Bronchial epithelial cell (primary cell): Measurements from ENCODE around the gene SH3TC2. TPM values are rescaled to one million over a fixed set of nuclear protein-coding genes. Genes with fewer than 3 reads are reported as not detected.

Source experiments
- DNase-seq: peaks from one replicate; pipeline ENCODE4 v3.0.0-alpha.2; 2010; ENCODE audit warnings: low read depth
- FAIRE-seq: peaks from 2 replicates; lab custom pipeline; 2011; peaks lifted over from hg19 to GRCh38; lab: Jason Lieb, UNC
- H3K27me3 ChIP-seq: 2 replicates; pipeline ENCODE4 v1.5.1; 2011; ENCODE audit warnings: low read length; ENCODE audit not compliant: control insufficient read depth, insufficient read depth
- H3K36me3 ChIP-seq: 2 replicates; pipeline ENCODE4 v1.5.1; 2011; ENCODE audit warnings: low read length; ENCODE audit not compliant: control insufficient read depth, insufficient read depth
- H3K4me3 ChIP-seq: 2 replicates; pipeline ENCODE4 v1.5.1; 2011; ENCODE audit warnings: mild to moderate bottlenecking, low read depth, low read length, control low read depth
- total RNA-seq: library from RNA; depleted of rRNA; stranded (reverse); fragments of >200 nt; gene quantifications from 2 replicates; pipeline ENCODE4 v1.2.1, GENCODE V29; 2014
- TF ChIP-seq, protein P1 (sequence below): IDR thresholded peaks from 2 replicates; pipeline ENCODE4 v1.5.1; 2011; ENCODE audit warnings: mild to moderate bottlenecking, moderate library complexity, low read length, control low read depth, inconsistent platforms; ENCODE audit not compliant: insufficient read depth, severe bottlenecking

SH3TC2 gene
- total RNA-seq, 1 donor from 2014 or later: 4.7 TPM

DNA sequence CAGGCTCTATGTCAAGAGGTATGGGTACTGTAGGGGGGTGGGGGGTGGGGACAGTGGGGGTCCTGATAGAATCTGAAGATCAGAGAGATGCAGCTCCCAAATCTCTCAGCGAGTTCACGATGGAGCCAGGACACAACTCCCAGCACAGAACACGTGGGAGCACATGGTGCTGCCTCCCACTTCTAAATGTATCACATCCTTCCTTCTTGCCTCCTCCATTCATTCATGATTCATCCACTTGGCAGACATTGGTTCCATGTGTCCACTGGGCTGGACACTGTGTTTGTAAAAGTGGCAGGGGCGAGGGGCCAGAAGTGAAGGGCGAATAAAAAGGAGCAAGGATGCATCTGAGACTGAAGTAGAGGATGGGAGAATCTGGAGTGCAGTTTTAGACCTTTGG lies 33.9 kb downstream of the SH3TC2 start:
- FAIRE-seq (no peak), DNase-seq (no peak)
- Histone ChIP-seq H3K27me3 (no peaks in the 10 kb centered on the region), H3K4me3 (no peak overlapping the region), H3K36me3 (no peaks in the 10 kb centered on the region)
- TF ChIP-seq, protein P1, sequence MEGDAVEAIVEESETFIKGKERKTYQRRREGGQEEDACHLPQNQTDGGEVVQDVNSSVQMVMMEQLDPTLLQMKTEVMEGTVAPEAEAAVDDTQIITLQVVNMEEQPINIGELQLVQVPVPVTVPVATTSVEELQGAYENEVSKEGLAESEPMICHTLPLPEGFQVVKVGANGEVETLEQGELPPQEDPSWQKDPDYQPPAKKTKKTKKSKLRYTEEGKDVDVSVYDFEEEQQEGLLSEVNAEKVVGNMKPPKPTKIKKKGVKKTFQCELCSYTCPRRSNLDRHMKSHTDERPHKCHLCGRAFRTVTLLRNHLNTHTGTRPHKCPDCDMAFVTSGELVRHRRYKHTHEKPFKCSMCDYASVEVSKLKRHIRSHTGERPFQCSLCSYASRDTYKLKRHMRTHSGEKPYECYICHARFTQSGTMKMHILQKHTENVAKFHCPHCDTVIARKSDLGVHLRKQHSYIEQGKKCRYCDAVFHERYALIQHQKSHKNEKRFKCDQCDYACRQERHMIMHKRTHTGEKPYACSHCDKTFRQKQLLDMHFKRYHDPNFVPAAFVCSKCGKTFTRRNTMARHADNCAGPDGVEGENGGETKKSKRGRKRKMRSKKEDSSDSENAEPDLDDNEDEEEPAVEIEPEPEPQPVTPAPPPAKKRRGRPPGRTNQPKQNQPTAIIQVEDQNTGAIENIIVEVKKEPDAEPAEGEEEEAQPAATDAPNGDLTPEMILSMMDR: no peak

DNA sequence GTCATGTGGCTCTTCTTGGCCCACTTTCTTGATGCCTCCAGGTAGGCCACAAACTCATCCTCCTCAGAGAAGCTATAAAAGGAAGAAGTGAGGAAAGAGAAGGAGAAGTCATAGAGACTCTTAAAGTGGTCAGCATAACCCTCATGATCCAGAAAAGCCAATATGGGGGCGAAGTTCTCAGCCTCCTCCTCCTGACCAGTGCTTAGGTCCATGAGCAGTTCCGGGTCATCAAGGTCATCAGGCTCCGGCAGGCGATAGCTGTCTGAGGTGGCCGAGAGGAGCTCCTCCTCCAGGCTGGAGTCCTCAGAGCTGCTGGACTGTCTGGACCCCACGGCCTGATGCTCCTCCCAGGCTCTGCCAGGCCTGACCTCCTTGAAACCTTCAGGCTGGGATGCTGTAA lies 34.7 kb downstream of the SH3TC2 start:
- H3K4me3 ChIP-seq: no peak overlapping the region
- TF ChIP-seq, protein P1: no peak
- DNase-seq: no peak
- FAIRE-seq: no peak
- no peaks in the 10 kb centered on the region for H3K36me3 ChIP-seq
- H3K27me3 ChIP-seq: no peaks in the 10 kb centered on the region

DNA sequence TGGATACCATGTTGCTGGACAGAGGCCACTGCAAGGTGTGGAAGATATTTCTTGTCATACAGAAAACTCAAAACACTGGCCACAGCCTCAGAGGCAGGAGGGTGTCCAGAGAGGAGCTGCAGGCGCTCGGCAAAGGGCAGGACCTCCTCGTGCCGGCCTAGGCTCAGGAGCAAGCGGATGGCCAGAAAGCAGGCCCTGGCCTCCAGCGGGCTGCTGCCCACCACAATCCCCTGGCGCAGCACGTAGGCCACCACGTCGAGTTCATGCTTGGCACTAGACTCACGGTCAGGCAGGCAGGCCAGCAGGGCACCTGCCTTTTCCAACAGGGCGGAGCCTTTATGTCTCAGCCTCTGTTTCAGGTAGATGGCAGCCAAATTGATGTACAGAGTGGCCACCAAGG lies 35.2 kb downstream of the SH3TC2 start:
- Histone ChIP-seq H3K36me3 (no peaks in the 10 kb centered on the region), H3K4me3 (no peak overlapping the region), H3K27me3 (no peaks in the 10 kb centered on the region)
- FAIRE-seq: no peak
- TF ChIP-seq, protein P1: no peak
- DNase-seq: no peak

DNA sequence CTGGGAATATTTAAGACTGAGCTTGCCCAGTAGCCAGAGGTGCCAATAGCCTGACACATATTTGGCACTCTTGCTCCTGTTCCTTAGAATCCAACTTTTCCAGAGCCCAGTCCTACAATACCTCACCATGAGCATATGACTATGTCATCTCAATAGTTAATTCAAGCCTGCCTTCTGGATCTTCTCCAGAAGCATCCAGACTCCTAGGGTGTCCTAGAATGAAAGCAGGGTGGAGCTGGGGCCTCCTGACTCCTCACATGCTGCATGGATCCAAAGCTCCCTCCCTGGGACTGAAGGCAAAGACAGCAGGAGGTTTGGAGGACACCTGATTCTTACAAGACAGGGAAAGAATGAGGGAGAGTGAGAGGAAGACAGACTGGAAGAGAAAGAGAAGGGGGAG lies 37.9 kb downstream of the SH3TC2 start:
- FAIRE-seq (no peak), DNase-seq (no peak)
- H3K36me3 ChIP-seq: no peaks in the 10 kb centered on the region
- TF ChIP-seq, protein P1: no peak
- H3K4me3 ChIP-seq: no peak overlapping the region
- H3K27me3 ChIP-seq: no peaks in the 10 kb centered on the region

DNA sequence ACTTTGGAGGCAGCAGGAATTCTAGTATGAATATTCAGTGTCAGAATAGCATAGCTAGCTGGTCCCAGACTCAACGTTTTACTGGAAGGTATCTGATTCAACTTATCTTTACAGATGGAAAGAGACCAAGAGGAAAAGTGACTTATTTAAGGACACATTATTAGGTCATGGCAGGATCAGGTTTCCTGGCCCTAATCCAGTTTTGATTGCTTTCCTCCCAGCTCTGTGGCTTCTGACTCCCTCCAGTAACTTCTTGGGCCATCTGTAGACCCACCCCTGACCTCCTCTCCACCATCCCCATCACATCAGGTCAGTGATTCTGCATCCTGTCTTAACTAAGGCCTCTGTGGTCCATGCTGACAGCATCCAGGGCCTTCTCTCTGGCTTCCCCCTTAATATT lies 38.4 kb downstream of the SH3TC2 start:
- no peak overlapping the region for H3K4me3 ChIP-seq
- DNase-seq (peak; percentile 55), FAIRE-seq (no peak)
- TF ChIP-seq, protein P1: no peak
- H3K27me3 ChIP-seq: no peaks in the 10 kb centered on the region
- no peaks in the 10 kb centered on the region for H3K36me3 ChIP-seq

DNA sequence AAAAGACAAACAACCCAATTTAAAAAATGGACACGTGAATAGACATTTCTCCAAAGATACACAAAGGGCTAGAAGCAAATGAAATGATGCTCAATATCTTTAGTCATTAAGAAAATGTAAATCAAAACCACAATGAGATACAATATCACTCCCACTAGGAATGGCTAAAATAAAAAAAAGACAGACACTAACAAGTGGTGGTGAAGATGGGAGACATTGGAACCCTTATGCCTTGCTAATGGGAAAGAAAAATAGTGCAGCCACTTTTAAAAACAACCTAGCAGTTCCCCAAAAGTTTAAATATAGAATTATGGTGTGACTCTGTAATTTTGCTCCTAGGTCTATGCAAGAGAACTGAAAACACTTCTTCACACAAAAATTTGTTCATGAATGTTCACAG lies 40.7 kb downstream of the SH3TC2 start:
- TF ChIP-seq, protein P1: no peak
- no peaks in the 10 kb centered on the region for H3K36me3 ChIP-seq
- H3K4me3 ChIP-seq: no peak overlapping the region
- no peak for FAIRE-seq
- no peak for DNase-seq
- no peaks in the 10 kb centered on the region for H3K27me3 ChIP-seq
